Occipital lobe (tissue), 2 donors: Measurements from ENCODE around the gene ZC3H11A. TPM values are rescaled to one million over a fixed set of nuclear protein-coding genes. Genes with fewer than 3 reads are reported as not detected.
"Not testable (repeated sequence)": the region's sequence is repeated elsewhere in the genome, so short reads cannot be mapped to it uniquely, and the experiment has no call there.

Experiments
- DNase-seq: peaks from one replicate; lab custom pipeline; 2025; lab: John Stamatoyannopoulos, UW
- total RNA-seq: library from RNA; depleted of rRNA; stranded (reverse); fragments of >200 nt; gene quantifications from one replicate; pipeline ENCODE4 v1.2.3, GENCODE V29; 2014

Gene ZC3H11A
- total RNA-seq, 1 donor from 2014 or later = 83.0 TPM

DNA sequence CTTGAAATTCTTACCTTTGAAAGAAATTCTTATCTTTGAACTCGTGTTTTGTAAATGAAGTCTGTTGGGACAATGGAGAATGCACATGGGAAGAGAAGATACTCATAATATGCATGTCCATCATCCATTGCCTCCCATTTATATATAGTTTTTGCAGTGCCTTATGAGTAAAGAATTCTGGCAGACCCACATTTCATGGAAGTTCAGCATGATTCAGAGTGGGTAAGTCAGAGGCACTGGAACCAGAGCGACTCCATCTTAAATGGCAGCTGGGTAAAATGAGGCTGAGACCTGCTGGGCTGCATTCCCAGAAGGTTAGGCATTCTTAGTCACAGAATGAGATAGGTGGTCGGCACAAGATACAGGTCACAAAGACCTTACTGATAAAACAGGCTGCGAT, 16.6 kb upstream of the ZC3H11A start:
- DNase-seq = no peak

DNA sequence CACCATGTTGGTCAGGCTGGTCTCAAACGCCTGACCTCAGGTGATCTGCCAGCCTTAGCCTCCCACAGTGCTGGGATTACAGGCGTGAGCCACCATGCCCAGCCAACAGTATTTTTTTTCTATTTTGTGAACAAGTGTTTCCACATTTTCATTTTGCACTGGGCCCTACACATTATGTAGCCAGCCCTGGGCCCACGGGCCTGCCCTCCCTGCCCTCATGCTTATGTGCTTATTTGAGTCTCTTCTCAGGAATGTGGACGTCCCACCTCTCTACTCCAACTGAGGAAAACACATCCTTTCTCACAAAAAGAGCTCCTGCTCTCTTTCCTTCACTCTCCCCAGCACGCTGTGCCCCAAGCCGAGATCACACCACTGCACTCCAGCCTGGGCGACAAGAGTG, 13.5 kb upstream of the ZC3H11A start:
- no peak for DNase-seq

DNA sequence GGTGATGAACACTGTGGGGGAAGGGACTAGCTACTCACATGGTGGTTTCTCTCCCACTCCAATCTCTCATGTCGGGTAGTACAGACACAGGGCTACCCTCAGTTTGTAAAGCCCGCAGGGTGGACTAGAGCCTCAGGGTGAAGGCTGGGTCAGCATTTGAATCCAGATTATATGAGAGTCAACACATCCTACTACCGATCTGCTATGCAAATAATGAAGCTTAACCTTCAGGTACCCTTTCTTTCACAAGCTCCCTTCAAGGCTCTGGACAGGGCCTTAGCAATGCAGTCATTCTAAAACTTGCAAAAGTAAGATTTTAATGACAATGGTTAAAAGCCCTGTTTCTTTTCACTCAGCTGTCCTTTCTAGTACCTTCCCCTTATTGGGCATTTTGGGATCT, 5.5 kb upstream of the ZC3H11A start:
- DNase-seq = no peak

DNA sequence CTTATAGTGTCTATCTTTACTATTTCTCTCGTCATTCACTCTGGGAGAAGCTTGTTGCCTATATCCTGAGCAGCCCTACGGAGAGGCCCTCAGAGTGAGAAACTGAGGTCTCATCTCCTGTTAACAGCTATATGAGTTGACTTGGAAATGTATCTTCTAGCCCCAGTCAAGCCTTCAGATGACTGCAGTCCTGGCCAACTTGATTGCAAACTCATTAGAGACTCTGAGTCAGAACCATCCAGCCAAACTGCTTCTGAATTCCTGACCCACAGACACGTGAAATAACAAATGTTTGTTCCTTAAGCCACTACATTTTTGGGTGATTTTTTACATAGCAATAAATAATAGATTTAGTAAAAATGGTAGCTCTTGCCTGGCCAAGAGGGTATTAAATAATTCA, 3.9 kb upstream of the ZC3H11A start:
- no peak for DNase-seq

DNA sequence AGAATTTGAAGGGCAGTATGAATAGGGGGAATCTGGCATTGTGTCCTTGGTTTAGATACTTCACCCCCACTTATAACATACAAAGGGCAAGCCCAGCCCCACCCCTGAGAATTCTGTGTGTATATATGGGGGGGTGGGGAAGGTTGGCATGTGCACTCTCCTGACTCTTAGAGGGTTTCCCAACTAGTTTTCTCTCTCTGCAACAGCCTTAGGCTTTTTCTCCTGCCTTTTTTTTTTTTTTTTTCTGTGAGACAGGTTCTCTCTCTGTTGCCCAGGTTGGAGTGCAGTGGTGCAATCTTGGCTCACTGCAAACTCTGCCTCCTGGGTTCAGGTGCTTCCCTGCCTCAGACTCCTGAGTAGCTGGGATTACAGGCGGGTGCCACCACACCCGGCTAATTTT, 2.9 kb upstream of the ZC3H11A start:
- no peak for DNase-seq

DNA sequence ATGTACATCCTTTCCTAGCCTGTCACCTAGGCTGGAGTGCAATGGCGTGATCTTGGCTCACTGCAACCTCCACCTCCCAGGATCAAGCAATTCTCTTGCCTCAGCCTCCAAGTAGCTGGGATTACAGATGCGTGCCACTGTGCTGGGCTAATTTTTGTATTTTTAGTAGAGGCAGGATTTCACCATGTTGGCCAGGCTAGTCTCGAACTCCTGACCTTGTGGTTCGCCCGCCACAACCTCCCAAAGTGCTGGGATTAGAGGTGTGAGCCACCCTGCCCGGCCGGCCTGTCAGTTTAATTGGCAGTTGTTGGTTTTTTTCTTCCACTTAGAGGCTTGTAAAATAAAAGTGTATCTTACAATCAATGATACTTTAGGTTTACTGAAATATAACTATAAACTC, 1.9 kb upstream of the ZC3H11A start:
- DNase-seq = not testable (repeated sequence)

DNA sequence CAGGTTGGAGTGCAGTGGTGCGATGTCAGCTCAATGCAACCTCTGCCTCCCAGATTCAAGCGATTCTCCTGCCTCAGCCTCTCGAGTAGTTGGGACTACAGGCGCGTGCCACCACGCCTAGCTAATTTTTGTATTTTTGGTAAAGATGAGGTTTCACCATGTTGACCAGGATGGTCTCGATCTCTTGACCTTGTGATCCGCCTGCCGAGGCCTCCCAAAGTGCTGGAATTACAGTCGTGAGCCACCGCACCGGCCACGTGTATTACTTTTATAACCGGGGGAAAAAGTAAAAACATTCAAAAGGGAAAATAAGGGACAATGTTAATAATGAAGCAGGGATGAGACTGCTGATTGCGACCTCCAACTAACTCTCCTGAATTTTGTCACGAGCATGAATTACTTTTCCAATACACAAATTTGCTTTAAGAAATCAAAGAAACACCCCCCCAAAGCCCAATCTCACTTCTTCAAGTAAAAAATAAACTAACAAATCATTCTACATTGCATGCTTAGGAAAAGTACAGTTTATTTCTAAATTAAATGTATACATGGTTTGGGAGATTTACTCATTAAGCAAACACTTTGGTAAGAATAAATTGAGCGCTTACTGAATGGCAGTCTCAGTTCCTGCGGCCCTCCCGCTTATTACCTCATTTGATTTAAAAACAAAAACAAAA, 521 bp upstream of the ZC3H11A start:
- DNase-seq = no peak

DNA sequence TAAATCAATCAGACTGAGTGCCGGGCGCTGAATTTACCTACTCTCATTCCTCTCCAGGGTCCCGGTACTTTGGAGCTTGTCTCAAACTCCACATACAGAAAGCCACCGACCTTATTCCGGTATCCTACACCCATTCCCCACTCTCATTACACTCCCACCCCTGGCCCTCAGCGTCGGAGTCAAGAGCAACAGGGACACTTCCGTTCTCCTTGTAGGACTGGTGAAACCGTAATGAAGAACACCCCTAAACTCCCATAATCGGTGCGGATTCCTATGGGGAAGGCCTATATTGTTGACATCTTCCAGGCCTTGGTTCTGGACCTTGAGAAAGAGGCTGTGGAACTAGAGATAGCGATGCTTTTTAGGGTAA, 798 bp downstream of the ZC3H11A start:
- peak; percentile 38 for DNase-seq

DNA sequence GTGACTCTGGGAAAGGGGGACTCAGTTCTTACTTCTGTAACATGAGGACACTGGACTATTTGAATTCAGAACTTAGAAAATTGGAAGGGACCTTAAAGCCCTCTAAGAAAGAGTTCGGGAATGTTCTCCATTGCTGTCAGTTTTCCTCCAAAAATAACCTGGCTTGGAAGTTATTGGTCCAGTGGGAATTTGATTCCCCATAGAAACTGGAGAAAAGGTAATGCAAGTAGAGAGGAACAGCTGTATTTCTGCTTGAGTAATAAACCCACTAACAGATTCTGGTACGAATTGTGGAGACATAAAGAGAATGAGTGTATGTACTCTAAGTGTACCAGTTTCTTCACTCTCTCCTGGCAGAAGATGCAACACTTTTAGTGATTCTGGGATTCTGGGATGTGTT, 1.8 kb downstream of the ZC3H11A start:
- no peak for DNase-seq

DNA sequence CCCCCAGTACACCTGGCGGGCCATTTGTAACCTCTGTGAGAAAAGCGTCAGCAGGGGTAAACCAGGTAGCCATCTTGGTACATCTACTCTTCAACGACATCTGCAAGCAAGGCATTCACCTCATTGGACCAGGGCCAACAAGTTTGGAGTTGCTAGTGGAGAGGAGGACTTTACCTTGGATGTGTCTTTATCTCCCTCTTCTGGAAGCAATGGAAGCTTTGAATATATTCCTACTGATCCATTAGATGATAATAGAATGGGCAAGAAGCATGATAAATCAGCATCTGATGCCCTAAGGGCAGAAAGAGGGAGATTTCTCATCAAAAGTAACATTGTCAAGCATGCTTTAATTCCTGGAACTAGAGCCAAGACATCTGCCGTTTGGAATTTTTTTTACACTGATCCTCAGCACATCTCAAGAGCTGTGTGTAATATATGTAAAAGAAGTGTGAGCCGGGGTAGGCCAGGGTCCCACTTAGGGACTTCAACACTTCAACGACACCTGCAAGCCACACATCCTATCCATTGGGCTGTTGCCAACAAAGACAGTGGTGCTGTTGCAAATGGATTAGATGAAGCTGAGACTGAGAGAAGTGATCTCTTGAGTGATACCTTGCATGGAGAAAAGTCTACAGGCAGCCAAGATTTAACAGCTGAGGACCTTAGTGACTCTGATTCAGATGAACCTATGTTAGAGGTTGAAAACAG, 2.7 kb downstream of the ZC3H11A start:
- DNase-seq = no peak

DNA sequence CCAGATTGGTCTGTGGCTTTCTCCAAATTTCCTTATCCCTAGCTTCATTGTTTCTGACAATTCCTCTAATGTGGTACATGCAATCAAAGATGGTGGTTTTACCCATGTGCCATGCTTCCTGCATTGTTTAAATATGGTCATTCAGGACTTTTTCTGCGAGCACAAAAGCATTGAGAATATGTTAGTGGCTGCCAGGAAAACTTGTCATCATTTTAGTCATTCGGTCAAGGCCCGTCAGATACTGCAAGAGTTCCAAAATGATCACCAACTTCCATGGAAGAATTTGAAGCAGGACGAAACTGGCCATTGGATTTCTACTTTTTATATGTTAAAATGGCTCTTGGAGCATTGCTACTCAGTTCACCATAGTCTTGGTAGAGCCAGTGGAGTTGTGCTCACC, 3.7 kb downstream of the ZC3H11A start:
- DNase-seq = no peak

DNA sequence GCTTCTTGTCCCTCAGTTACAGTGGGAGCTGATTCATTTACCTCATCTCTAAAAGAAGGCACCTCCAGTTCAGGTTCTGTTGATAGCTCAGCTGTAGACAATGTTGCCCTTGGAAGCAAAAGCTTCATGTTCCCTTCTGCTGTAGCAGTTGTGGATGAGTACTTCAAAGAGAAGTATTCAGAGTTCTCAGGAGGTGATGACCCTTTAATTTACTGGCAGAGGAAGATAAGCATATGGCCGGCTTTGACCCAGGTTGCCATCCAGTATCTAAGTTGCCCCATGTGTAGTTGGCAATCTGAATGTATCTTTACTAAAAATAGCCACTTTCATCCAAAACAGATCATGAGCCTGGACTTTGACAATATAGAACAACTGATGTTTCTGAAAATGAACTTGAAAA, 4.5 kb downstream of the ZC3H11A start:
- DNase-seq = no peak

DNA sequence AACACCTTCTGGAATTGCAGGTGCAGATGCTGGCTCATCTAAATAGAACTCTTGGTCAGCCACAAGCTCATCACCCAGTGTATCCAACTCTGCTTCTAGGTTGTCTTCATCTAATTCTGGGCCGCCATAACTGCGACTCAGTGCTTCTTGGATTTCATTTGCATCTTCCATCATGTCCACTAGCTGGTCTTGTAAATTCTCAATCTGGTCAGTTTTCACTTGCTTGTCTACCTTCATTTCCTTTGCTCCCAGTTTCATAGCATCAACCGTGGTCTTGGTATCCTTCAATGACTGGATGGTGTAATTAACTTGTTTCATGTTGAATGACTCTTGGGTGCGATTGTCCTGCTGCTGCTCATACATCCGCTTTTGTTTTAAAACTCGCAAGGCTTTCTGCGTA, 10.3 kb downstream of the ZC3H11A start:
- no peak for DNase-seq

DNA sequence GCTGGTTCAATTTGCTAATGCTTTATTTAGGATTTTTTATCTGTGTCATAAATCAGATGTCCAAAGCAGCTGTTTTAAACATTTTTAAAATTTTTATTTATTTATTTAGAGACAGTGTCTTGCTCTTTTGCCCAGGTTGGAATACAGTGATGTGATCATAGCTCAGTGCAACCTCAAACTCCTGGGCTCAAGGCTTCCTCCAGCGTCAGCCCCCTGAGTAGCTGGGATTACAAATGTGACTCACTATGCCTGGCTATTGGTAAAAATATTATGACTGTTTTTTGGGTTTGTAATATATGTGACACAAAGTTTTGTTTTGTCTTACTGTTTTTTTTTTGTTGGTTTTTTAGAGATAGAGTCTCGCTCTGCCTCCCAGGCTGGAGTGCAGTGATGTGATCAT, 11.8 kb downstream of the ZC3H11A start:
- DNase-seq = no peak

DNA sequence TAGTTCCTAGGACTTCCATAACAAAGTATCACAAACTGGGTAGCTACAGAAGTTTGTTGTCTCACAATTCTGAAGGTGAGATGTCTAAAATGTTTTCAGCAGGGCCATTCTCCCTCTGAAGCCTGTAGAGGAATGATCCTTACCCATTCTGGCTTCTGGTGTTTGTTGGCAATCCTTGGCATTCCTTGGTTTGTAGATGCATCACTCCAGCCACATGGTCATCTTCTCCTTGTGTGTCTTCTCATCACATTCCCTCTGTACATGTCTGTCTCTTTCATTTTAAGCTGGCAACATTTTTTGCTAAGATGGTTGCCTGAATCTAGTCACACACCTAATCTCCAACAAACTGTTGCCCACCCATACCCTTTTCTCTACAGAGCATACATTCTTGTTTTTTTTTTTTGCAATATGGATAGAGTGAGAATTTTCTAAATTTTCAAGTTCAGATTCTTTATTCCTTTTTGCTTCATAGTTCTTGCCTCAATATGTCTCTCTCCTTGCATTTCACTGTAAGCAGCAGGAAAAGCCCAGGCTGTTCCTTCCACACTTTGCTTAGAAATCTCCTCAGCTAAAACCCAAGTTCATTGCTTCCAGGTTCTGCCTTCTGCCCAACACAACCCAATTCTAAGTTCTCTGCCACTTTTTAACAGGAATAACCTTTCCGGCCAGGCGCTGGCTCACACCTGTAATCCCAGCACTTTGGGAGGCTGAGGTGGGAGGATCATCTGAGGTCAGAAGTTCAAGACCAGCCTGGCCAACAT, 18.3 kb downstream of the ZC3H11A start:
- no peak for DNase-seq

DNA sequence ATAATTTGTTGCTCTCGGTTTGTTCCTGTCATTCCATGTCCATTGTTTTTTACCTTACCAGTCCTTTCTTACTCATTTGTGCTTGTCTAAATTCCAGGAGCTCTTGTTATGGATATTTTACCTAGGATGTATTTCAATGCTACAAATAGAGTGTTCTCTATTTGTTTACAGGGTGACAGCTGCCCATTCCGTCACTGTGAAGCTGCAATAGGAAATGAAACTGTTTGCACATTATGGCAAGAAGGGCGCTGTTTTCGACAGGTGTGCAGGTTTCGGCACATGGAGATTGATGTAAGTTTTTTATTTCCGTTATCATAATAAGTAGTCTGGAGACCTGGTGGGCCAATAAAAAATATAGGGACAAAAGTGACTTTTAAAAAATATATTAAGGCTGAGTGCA, 23.0 kb downstream of the ZC3H11A start:
- DNase-seq = no peak

DNA sequence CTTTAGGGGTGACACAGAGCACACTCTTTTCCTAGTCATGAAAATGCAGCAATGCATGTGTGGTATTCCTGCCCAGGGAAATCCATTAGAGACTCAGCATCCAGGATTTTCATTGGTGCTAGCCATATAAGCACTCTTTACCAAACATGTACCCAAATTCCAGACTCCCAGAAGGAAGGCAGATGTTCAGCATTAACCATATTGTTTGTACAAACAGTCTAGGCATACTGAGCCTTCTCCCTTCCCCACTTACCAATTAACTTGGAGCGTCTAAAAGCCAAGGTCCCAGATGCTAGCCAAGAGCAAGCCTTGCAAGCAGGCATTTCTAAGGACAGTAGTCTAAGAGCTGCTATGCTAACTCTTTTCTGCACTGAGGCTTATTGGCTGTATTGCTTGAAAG, 27.9 kb downstream of the ZC3H11A start:
- DNase-seq = no peak

DNA sequence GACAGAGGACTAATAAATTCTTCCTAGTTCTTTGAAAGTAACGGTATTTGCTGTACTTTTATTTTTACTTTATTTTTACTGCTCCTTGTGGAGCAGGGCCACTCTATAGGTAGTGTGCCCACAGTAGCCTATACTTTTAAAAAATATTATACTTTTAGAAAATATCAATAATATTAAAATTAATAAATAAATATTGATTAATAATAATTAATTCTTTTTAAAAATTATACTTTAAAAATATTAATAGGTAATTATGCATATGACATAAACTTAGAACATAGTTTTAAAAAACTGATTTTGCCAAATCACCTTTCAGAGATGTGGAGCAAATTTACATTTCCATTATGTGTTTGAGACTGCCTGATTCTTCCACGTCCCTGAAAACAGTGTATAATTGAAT, 30.8 kb downstream of the ZC3H11A start:
- no peak for DNase-seq

DNA sequence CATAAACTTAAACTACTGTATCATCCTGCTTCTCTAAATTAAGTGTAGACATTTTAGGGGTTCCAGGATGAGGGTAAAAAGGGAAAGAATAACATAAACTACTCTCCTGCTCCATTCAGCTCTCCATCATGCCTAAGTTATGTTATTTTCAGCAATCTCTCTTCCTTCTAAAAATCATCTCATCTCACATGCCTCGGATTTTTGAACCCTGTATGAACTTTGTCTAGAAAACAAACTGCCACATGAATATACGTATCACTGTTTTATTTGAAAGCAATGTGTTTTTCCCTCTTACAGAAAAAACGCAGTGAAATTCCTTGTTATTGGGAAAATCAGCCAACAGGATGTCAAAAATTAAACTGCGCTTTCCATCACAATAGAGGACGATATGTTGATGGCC, 32.6 kb downstream of the ZC3H11A start:
- no peak for DNase-seq

DNA sequence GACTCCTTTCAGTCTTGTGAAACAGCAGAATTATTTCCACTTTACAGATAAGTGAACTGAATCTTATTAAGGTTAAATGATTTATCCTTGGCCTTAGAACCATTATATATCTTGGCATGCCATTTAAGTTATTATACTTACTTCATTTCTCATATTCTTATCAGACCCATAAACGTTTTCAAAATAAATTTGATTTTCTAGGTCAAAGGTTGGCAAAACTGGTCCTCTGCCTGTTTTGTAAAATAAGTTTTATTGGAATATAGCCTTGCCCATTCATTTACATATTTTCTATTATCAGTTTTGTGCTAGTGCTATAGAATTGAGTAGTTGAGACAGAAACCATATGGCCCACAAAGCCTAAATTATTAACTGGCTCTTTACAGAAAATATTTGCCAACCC, 33.1 kb downstream of the ZC3H11A start:
- DNase-seq = no peak

DNA sequence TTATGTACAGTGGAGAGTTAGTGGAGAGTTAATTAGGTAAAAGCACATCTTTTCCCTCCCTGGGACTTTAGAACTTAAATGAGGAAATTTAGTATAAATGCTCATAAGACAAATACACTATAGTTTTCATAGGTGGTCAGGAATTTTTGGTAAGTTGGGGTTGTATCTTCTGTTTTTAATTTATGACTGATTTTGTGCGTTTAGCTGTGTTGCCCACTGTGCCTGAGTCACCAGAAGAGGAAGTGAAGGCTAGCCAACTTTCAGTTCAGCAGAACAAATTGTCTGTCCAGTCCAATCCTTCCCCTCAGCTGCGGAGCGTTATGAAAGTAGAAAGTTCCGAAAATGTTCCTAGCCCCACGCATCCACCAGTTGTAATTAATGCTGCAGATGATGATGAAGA, 33.8 kb downstream of the ZC3H11A start:
- not testable (repeated sequence) for DNase-seq

DNA sequence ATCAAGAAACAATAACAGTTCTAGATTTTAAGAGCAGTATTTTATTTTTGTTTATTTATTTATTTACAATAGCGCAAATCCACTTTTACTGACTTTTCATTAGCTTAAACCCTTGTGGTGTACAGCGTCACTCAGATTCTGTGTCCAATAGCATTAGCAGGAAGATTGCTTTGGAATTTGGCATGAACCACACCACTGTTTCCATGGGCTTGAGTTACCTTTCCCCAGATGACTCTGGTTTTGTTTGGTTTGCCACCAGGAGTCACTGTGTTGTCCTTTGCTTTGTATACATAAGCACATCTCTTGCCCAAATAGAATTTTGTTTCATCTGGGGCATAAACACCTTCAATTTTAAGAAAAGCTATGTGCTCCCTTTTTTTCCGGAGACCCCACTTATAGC, 40.1 kb downstream of the ZC3H11A start:
- DNase-seq = no peak

DNA sequence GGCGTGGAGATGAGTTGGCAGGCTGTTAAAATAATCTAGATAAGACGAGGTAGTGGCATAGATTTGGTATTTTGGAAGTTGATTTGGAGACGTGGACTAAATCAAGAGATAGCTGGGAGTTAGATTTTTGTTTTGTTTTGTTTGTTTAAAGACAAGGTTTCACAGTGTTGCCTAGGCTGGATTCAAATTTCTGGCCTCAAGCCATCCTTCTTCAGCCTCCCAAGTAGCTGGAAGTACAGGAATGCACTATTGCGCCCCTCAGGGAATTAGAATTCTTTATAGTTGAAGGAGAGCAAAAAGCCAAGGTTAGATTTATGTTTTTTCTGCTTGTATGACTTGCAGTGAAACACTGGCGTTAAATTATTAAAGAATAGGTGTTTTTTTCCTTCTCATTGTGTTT, 43.7 kb downstream of the ZC3H11A start:
- no peak for DNase-seq
